NCI-H128 (cell line): Measurements from ENCODE around the gene SLC35F3.

Experiments used
- DNase-seq: peaks from one replicate; lab custom pipeline; 2025; ENCODE audit not compliant: unreplicated experiment; lab: John Stamatoyannopoulos, UW

The SLC35F3 gene

GRCh38 chr1:233971753-233972152 lies 67.3 kb downstream of the SLC35F3 start:
- no peak for DNase-seq

GRCh38 chr1:233972563-233972950 lies 68.1 kb downstream of the SLC35F3 start:
- DNase-seq, result no peak

- DNase-seq, result no peak
These were observed 68.6 kb downstream of the SLC35F3 start for GRCh38 chr1:233972951-233973635.

GRCh38 chr1:233975486-233975885 lies 71.0 kb downstream of the SLC35F3 start:
- DNase-seq, result no peak

GRCh38 chr1:233981042-233981675 lies 76.7 kb downstream of the SLC35F3 start:
- no peak for DNase-seq

GRCh38 chr1:233982827-233983518 lies 78.5 kb downstream of the SLC35F3 start:
- no peak for DNase-seq

GRCh38 chr1:233983811-233984210 lies 79.3 kb downstream of the SLC35F3 start:
- no peak for DNase-seq

GRCh38 chr1:233988963-233989696 lies 84.7 kb downstream of the SLC35F3 start:
- no peak for DNase-seq

- no peak for DNase-seq
These were observed 86.0 kb downstream of the SLC35F3 start for GRCh38 chr1:233990486-233990885.

GRCh38 chr1:233993651-233994050 lies 89.2 kb downstream of the SLC35F3 start:
- no peak for DNase-seq

GRCh38 chr1:233994112-233994511 lies 89.6 kb downstream of the SLC35F3 start:
- DNase-seq, result no peak

- DNase-seq, result no peak
These were observed 94.0 kb downstream of the SLC35F3 start for GRCh38 chr1:233998456-233998855.

GRCh38 chr1:233998891-233999290 lies 94.4 kb downstream of the SLC35F3 start:
- DNase-seq, result no peak

- no peak for DNase-seq
These were observed 96.1 kb downstream of the SLC35F3 start for GRCh38 chr1:234000557-234001041.

- DNase-seq, result no peak
These were observed 97.3 kb downstream of the SLC35F3 start for GRCh38 chr1:234001817-234002216.

GRCh38 chr1:234004591-234004990 lies 100.1 kb downstream of the SLC35F3 start:
- no peak for DNase-seq

GRCh38 chr1:234007684-234008083 lies 103.2 kb downstream of the SLC35F3 start:
- DNase-seq, result no peak

GRCh38 chr1:234008591-234008990 lies 104.1 kb downstream of the SLC35F3 start:
- DNase-seq, result no peak

- DNase-seq, result no peak
These were observed 105.2 kb downstream of the SLC35F3 start for GRCh38 chr1:234009668-234010067.

GRCh38 chr1:234014208-234014607 lies 109.7 kb downstream of the SLC35F3 start:
- DNase-seq, result no peak

GRCh38 chr1:234018816-234019215 lies 114.3 kb downstream of the SLC35F3 start:
- DNase-seq, result no peak
